ENCODE results near the gene UBE3C. TPM values are rescaled to one million over a fixed set of nuclear protein-coding genes. Genes with fewer than 3 reads are reported as not detected.

Gene UBE3C
- polyA plus RNA-seq, 1 donor (not counting 4 experiments of a cell fraction or from before 2014, with no cell fraction given), result 89.3 TPM

GRCh38 chr7:157271315-157271990 is 132.7 kb downstream of the UBE3C start:
- dilution Hi-C loops (cut with MboI; ENCODE audit: extremely low pct_ligation_motif_present, low sequenced_read_pairs), result no loop called here
- no peaks in the 10 kb centered on the region for H3K79me2 ChIP-seq (ENCODE audit: control insufficient read depth, insufficient read depth, low read length)

GRCh38 chr7:157271991-157272324 is 133.2 kb downstream of the UBE3C start:
- Histone ChIP-seq H3K9me3 (ENCODE audit: control insufficient read depth, low read depth, low read length) (no peaks in the 10 kb centered on the region), H3K36me3 (ENCODE audit: control insufficient read depth in 2 of 2, extremely low read depth in 1 of 2, insufficient read depth in 2 of 2, low read length in 2 of 2) (peaks cover 15 to 26% of the 10 kb centered on the region in 2 experiments), H3K4me1 (ENCODE audit: control insufficient read depth, extremely low read depth, insufficient read depth, low read length) (peaks cover 20% of the 10 kb centered on the region), H4K20me1 (ENCODE audit: control insufficient read depth, extremely low read depth, insufficient read depth, low read length) (no peaks in the 10 kb centered on the region), H3K9me1 (ENCODE audit: control insufficient read depth, extremely low read depth, insufficient read depth, low read length) (no peaks in the 10 kb centered on the region), H3K27ac (ENCODE audit: control insufficient read depth, insufficient read depth, low read length) (peak overlapping the region; percentile 15), H3K9ac (ENCODE audit: control insufficient read depth, extremely low read depth, insufficient read depth, low read length) (no peak overlapping the region), H3K4me3 (ENCODE audit: control insufficient read depth in 2 of 3, extremely low read depth in 1 of 3, insufficient read depth in 2 of 3, low read depth in 1 of 3, low read length in 3 of 3) (no peak overlapping the region), H3K79me2 (ENCODE audit: control insufficient read depth, insufficient read depth, low read length) (no peaks in the 10 kb centered on the region), H3K4me2 (ENCODE audit: control insufficient read depth, extremely low read depth, insufficient read depth, low read depth, low read length) (no peak overlapping the region), H3K27me3 (ENCODE audit: control insufficient read depth, extremely low read depth, insufficient read depth, low read length) (no peaks in the 10 kb centered on the region), H2AFZ (ENCODE audit: control insufficient read depth, low read length) (no peak overlapping the region)
- FAIRE-seq (no peak), DNase-seq (ENCODE audit: low read depth, low spot score) (no peak)
- dilution Hi-C loops (cut with MboI; ENCODE audit: extremely low pct_ligation_motif_present, low sequenced_read_pairs), result no loop called here
- TF ChIP-seq CTCF (optimal IDR thresholded peaks at IDR 0.05 in 1 of 3, IDR thresholded peaks at IDR 0.05 in 1 of 3, conservative IDR thresholded peaks at IDR 0.05 in 1 of 3; ENCODE audit: extremely low read depth in 1 of 3, insufficient read depth in 2 of 3, low read length in 3 of 3), result no peak
- TF ChIP-seq EZH2 (IDR thresholded peaks at IDR 0.05; ENCODE audit: low read length), result no peak

More at GRCh38 chr7:157271315-157271990, 132.7 kb downstream of the UBE3C start:
- peaks cover 15% of the 10 kb centered on the region for H3K4me1 ChIP-seq (ENCODE audit: control insufficient read depth, extremely low read depth, insufficient read depth, low read length)
- H3K9me3 ChIP-seq (ENCODE audit: control insufficient read depth, low read depth, low read length), result no peaks in the 10 kb centered on the region
- TF ChIP-seq EZH2 (IDR thresholded peaks at IDR 0.05; ENCODE audit: low read length), result no peak
- TF ChIP-seq CTCF (optimal IDR thresholded peaks at IDR 0.05 in 1 of 3, IDR thresholded peaks at IDR 0.05 in 1 of 3, conservative IDR thresholded peaks at IDR 0.05 in 1 of 3; ENCODE audit: extremely low read depth in 1 of 3, insufficient read depth in 2 of 3, low read length in 3 of 3), result no peak
- no peaks in the 10 kb centered on the region for H3K27me3 ChIP-seq (ENCODE audit: control insufficient read depth, extremely low read depth, insufficient read depth, low read length)
- H3K4me2 ChIP-seq (ENCODE audit: control insufficient read depth, extremely low read depth, insufficient read depth, low read depth, low read length), result no peak overlapping the region
- H3K36me3 ChIP-seq (ENCODE audit: control insufficient read depth in 2 of 2, extremely low read depth in 1 of 2, insufficient read depth in 2 of 2, low read length in 2 of 2), result peaks cover 17 to 26% of the 10 kb centered on the region in 2 experiments
- no peak overlapping the region for H2AFZ ChIP-seq (ENCODE audit: control insufficient read depth, low read length)
- DNase-seq (ENCODE audit: low read depth, low spot score) (no peak), FAIRE-seq (no peak)
- H3K9me1 ChIP-seq (ENCODE audit: control insufficient read depth, extremely low read depth, insufficient read depth, low read length), result no peaks in the 10 kb centered on the region
- H3K9ac ChIP-seq (ENCODE audit: control insufficient read depth, extremely low read depth, insufficient read depth, low read length), result no peak overlapping the region
- no peak overlapping the region for H3K4me3 ChIP-seq (ENCODE audit: control insufficient read depth in 2 of 3, extremely low read depth in 1 of 3, insufficient read depth in 2 of 3, low read depth in 1 of 3, low read length in 3 of 3)
- no peaks in the 10 kb centered on the region for H4K20me1 ChIP-seq (ENCODE audit: control insufficient read depth, extremely low read depth, insufficient read depth, low read length)
- peak overlapping the region; percentile 15 for H3K27ac ChIP-seq (ENCODE audit: control insufficient read depth, insufficient read depth, low read length)
